ENCODE measurements around the gene THBS2.
"Not testable (repeated sequence)": the region's sequence is repeated elsewhere in the genome, so short reads cannot be mapped to it uniquely, and the experiment has no call there.

The THBS2 gene

GRCh38 chr6:169300916-169301315 is 47.3 kb upstream of the THBS2 start (continued):
- TF ChIP-seq PATZ1 (CRISPR knock-in tag; IDR thresholded peaks at IDR 0.05; ENCODE audit: borderline replicate concordance) (no peak), CREB5 (CRISPR knock-in tag; IDR thresholded peaks at IDR 0.05; ENCODE audit: low read depth) (no peak), ZFP30 (CRISPR knock-in tag; IDR thresholded peaks at IDR 0.05) (no peak)

GRCh38 chr6:169298626-169299025 is 45.0 kb upstream of the THBS2 start:
- ATAC-seq = not testable (repeated sequence)

GRCh38 chr6:169296622-169297021 is 43.0 kb upstream of the THBS2 start:
- no peak for ATAC-seq
- no peak for TF ChIP-seq ZFP30 (CRISPR knock-in tag; IDR thresholded peaks at IDR 0.05)

GRCh38 chr6:169296170-169296569 is 42.5 kb upstream of the THBS2 start:
- TF ChIP-seq ZFP3 (CRISPR knock-in tag; IDR thresholded peaks at IDR 0.05) (no peak), ZNF8 (CRISPR knock-in tag; IDR thresholded peaks at IDR 0.05) (no peak), GLIS3 (CRISPR knock-in tag; IDR thresholded peaks at IDR 0.05) (no peak), PATZ1 (CRISPR knock-in tag; IDR thresholded peaks at IDR 0.05; ENCODE audit: borderline replicate concordance) (no peak), ZC3H10 (CRISPR knock-in tag; IDR thresholded peaks at IDR 0.05) (no peak), OSR1 (CRISPR knock-in tag; IDR thresholded peaks at IDR 0.05) (no peak), ZNF565 (CRISPR knock-in tag; conservative IDR thresholded peaks at IDR 0.05; ENCODE audit: low read depth) (no peak), TCF4 (CRISPR knock-in tag; IDR thresholded peaks at IDR 0.05; ENCODE audit: borderline replicate concordance) (no peak), ESRRG (CRISPR knock-in tag; IDR thresholded peaks at IDR 0.05) (no peak), SNAI2 (CRISPR knock-in tag; IDR thresholded peaks at IDR 0.05) (no peak), PPARA (CRISPR knock-in tag; IDR thresholded peaks at IDR 0.05; ENCODE audit: borderline replicate concordance) (no peak)
- ATAC-seq = no peak

- TF ChIP-seq POU6F1 (CRISPR knock-in tag; IDR thresholded peaks at IDR 0.05; ENCODE audit: borderline replicate concordance, low read depth) = no peak
- no peak for TF ChIP-seq BACH2 (CRISPR knock-in tag; IDR thresholded peaks at IDR 0.05; ENCODE audit: borderline replicate concordance)
- no peak for TF ChIP-seq PATZ1 (CRISPR knock-in tag; IDR thresholded peaks at IDR 0.05; ENCODE audit: borderline replicate concordance)
- TF ChIP-seq RARB (CRISPR knock-in tag; IDR thresholded peaks at IDR 0.05) = no peak
- no peak for TF ChIP-seq ESRRG (CRISPR knock-in tag; IDR thresholded peaks at IDR 0.05)
- no peak for TF ChIP-seq ZFP30 (CRISPR knock-in tag; IDR thresholded peaks at IDR 0.05)
- TF ChIP-seq TOX (CRISPR knock-in tag; IDR thresholded peaks at IDR 0.05; ENCODE audit: borderline replicate concordance) = no peak
- TF ChIP-seq CSRNP3 (CRISPR knock-in tag; IDR thresholded peaks at IDR 0.05) = no peak
- no peak for TF ChIP-seq TSHZ2 (CRISPR knock-in tag; IDR thresholded peaks at IDR 0.05)
- TF ChIP-seq ZFP3 (CRISPR knock-in tag; IDR thresholded peaks at IDR 0.05) = no peak
- TF ChIP-seq OSR1 (CRISPR knock-in tag; IDR thresholded peaks at IDR 0.05) = no peak
- TF ChIP-seq CREB5 (CRISPR knock-in tag; IDR thresholded peaks at IDR 0.05; ENCODE audit: low read depth) = no peak
- no peak for TF ChIP-seq SNAI2 (CRISPR knock-in tag; IDR thresholded peaks at IDR 0.05)
- ATAC-seq = no peak
Observed at GRCh38 chr6:169293196-169293595, 39.5 kb upstream of the THBS2 start.
